Natural killer cell treated with Interleukin-12 subunit alpha and Interleukin-12 subunit beta and Interleukin-15 and Interleukin-18, amount 100 ng/mL, for 72 hours (primary cell): ENCODE measurements around the gene PRR9. TPM values are rescaled to one million over a fixed set of nuclear protein-coding genes. Genes with fewer than 3 reads are reported as not detected.
A peak's percentile ranks its signal among the peaks of the same experiment; 100 is the strongest.

ENCODE experiments used
- ATAC-seq, 2 donors: fragments of 150-1000 bp; cut with Tn5 transposase in 1 of 2; sonication (Bioruptor Pico), chemical (Tn5 transposase) in 1 of 2; 2 replicates each; pipeline ENCODE4 v1.10.0; 2021
- DNase-seq: peaks from one replicate; pipeline ENCODE4 v3.0.0; 2022; ENCODE audit warnings: low spot score
- H3K27ac Mint-ChIP-seq, 2 donors: 1 replicate in 1 of 2; 2 replicates in 1 of 2; pipeline ENCODE4 v1.8.0; 2022; ENCODE audit warnings: mixed read lengths in 2 of 2, mild to moderate bottlenecking in 1 of 2, moderate library complexity in 1 of 2
- H3K27me3 Mint-ChIP-seq, 2 donors: 1 replicate in 1 of 2; 2 replicates in 1 of 2; pipeline ENCODE4 v1.8.0; 2022; ENCODE audit warnings: mixed read lengths in 2 of 2
- H3K36me3 Mint-ChIP-seq: one replicate; pipeline ENCODE4 v1.8.0; 2022; ENCODE audit warnings: mixed read lengths
- H3K4me1 Mint-ChIP-seq, 2 donors: 1 replicate in 1 of 2; 2 replicates in 1 of 2; pipeline ENCODE4 v1.8.0; 2022; ENCODE audit warnings: low read depth in 2 of 2, mixed read lengths in 2 of 2, mild to moderate bottlenecking in 1 of 2
- H3K4me3 Mint-ChIP-seq: one replicate; pipeline ENCODE4 v1.8.0; 2022; ENCODE audit warnings: mixed read lengths
- H3K9me3 Mint-ChIP-seq: 2 replicates; pipeline ENCODE4 v1.8.0; 2022; ENCODE audit warnings: mixed read lengths
- total RNA-seq, 2 donors: library from RNA; stranded (reverse); gene quantifications; one replicate each; pipeline ENCODE4 v1.2.3, GENCODE V29; 2022

PRR9 gene
- total RNA-seq, 2 donors from 2014 or later = not detected

- no peak overlapping the region for H3K4me3 Mint-ChIP-seq
- no peak overlapping the region for H3K27ac Mint-ChIP-seq
- ATAC-seq (no peak), DNase-seq (no peak)
- H3K36me3 Mint-ChIP-seq = no peaks in the 10 kb centered on the region
- H3K4me1 Mint-ChIP-seq = peaks cover 8 to 9% of the 10 kb centered on the region in 2 donors
- H3K27me3 Mint-ChIP-seq = peaks cover 17 to 29% of the 10 kb centered on the region in 2 donors
- H3K9me3 Mint-ChIP-seq = peaks cover 12% of the 10 kb centered on the region
These were observed 24.8 kb downstream of the PRR9 start for GRCh38 chr1:153242160-153242559.

GRCh38 chr1:153245466-153245865 lies 28.1 kb downstream of the PRR9 start:
- peaks cover 12% of the 10 kb centered on the region for H3K9me3 Mint-ChIP-seq
- H3K4me3 Mint-ChIP-seq = no peak overlapping the region
- H3K27me3 Mint-ChIP-seq = peaks cover 22 to 32% of the 10 kb centered on the region in 2 donors
- no peak overlapping the region for H3K27ac Mint-ChIP-seq
- no peaks in the 10 kb centered on the region for H3K36me3 Mint-ChIP-seq
- DNase-seq (no peak), ATAC-seq (no peak)
- peaks cover 8 to 9% of the 10 kb centered on the region in 2 donors for H3K4me1 Mint-ChIP-seq

GRCh38 chr1:153246018-153246417 lies 28.6 kb downstream of the PRR9 start:
- no peak overlapping the region for H3K27ac Mint-ChIP-seq
- DNase-seq (no peak), ATAC-seq (no peak)
- no peaks in the 10 kb centered on the region for H3K36me3 Mint-ChIP-seq
- peaks cover 8 to 9% of the 10 kb centered on the region in 2 donors for H3K4me1 Mint-ChIP-seq
- H3K9me3 Mint-ChIP-seq = peaks cover 12% of the 10 kb centered on the region
- peaks cover 24 to 37% of the 10 kb centered on the region in 2 donors for H3K27me3 Mint-ChIP-seq
- no peak overlapping the region for H3K4me3 Mint-ChIP-seq

- no peak for DNase-seq
- Mint-ChIP-seq H3K27me3 (peaks cover 30 to 43% of the 10 kb centered on the region in 2 donors), H3K27ac (no peak overlapping the region), H3K4me1 (peaks cover 8 to 9% of the 10 kb centered on the region in 2 donors), H3K36me3 (no peaks in the 10 kb centered on the region), H3K4me3 (no peak overlapping the region), H3K9me3 (peaks cover 12% of the 10 kb centered on the region)
- ATAC-seq = no peak
These were observed 29.4 kb downstream of the PRR9 start for GRCh38 chr1:153246825-153247224.

- DNase-seq = no peak
- Mint-ChIP-seq H3K9me3 (peaks cover 12% of the 10 kb centered on the region), H3K4me1 (peaks cover 8 to 9% of the 10 kb centered on the region in 2 donors), H3K36me3 (no peaks in the 10 kb centered on the region), H3K27ac (no peak overlapping the region), H3K27me3 (peaks cover 33 to 43% of the 10 kb centered on the region in 2 donors), H3K4me3 (no peak overlapping the region)
- ATAC-seq = no peak
These were observed 30.9 kb downstream of the PRR9 start for GRCh38 chr1:153248176-153248879.

GRCh38 chr1:153250166-153250565 lies 32.8 kb downstream of the PRR9 start:
- peaks cover 34 to 43% of the 10 kb centered on the region in 2 donors for H3K27me3 Mint-ChIP-seq
- no peak for ATAC-seq
- peaks cover under 1 to 4% of the 10 kb centered on the region in 2 donors for H3K4me1 Mint-ChIP-seq
- no peaks in the 10 kb centered on the region for H3K36me3 Mint-ChIP-seq
- H3K9me3 Mint-ChIP-seq = no peaks in the 10 kb centered on the region
- no peak for DNase-seq
- H3K27ac Mint-ChIP-seq = no peak overlapping the region
- no peak overlapping the region for H3K4me3 Mint-ChIP-seq

DNA sequence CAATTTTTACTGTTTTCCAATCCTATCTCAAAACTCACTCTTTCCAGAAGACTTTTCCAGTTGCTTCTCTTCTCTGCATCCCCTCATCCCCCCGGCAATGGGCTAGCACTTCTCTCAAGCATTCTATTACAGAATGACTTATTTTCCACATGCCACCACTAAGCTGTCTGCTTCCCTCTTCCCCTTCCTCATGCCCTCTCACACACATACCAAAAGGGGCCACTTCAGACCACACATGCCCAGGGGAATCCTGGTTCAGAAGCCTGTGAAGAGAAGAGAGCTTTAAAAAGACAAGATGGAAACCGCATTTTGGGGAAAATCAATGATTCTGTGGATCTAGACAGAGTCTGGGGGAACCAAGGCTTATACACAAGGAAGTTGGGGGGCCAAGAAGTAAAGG lies 33.7 kb downstream of the PRR9 start:
- ATAC-seq (no peak), DNase-seq (no peak)
- Mint-ChIP-seq H3K27me3 (peaks cover 34 to 42% of the 10 kb centered on the region in 2 donors), H3K36me3 (no peaks in the 10 kb centered on the region), H3K4me3 (no peak overlapping the region), H3K27ac (no peak overlapping the region), H3K9me3 (no peaks in the 10 kb centered on the region), H3K4me1 (peaks cover 0 to 4% of the 10 kb centered on the region in 2 donors)

GRCh38 chr1:153251562-153251961 lies 34.2 kb downstream of the PRR9 start:
- no peaks in the 10 kb centered on the region for H3K36me3 Mint-ChIP-seq
- H3K4me3 Mint-ChIP-seq = no peak overlapping the region
- H3K4me1 Mint-ChIP-seq = peaks cover 0 to 4% of the 10 kb centered on the region in 2 donors
- no peaks in the 10 kb centered on the region for H3K9me3 Mint-ChIP-seq
- ATAC-seq (no peak), DNase-seq (no peak)
- H3K27ac Mint-ChIP-seq = no peak overlapping the region
- peaks cover 30 to 37% of the 10 kb centered on the region in 2 donors for H3K27me3 Mint-ChIP-seq

GRCh38 chr1:153251988-153252387 lies 34.6 kb downstream of the PRR9 start:
- Mint-ChIP-seq H3K4me3 (no peak overlapping the region), H3K27ac (no peak overlapping the region), H3K27me3 (peaks cover 30 to 36% of the 10 kb centered on the region in 2 donors), H3K36me3 (no peaks in the 10 kb centered on the region), H3K9me3 (no peaks in the 10 kb centered on the region), H3K4me1 (peaks cover 0 to 4% of the 10 kb centered on the region in 2 donors)
- ATAC-seq (no peak), DNase-seq (no peak)

GRCh38 chr1:153253076-153253475 lies 35.7 kb downstream of the PRR9 start:
- Mint-ChIP-seq H3K36me3 (no peaks in the 10 kb centered on the region), H3K27me3 (peaks cover 26 to 31% of the 10 kb centered on the region in 2 donors), H3K4me3 (no peak overlapping the region), H3K27ac (no peak overlapping the region), H3K4me1 (peaks cover 0 to 4% of the 10 kb centered on the region in 2 donors), H3K9me3 (no peaks in the 10 kb centered on the region)
- ATAC-seq (no peak), DNase-seq (no peak)

DNA sequence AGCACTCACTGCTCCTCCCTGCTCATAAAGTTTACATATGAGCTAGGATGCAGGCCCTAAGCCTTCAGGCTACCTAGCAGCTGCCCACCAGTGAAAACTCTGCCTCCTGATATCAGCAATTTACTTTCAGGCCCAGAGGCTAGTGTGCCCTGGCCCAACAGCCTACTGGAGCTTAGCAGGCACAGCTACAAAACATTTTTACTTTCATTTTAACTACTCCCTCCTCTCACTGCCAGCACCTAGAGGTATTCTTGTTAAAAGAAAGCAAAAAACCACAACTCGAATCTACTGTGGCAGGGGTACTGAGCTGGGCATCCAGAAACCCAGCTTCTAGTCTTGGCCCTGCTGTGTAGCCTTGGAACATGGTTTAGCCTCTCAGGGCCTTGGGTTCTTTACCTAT lies 36.3 kb downstream of the PRR9 start:
- Mint-ChIP-seq H3K4me3 (no peak overlapping the region), H3K36me3 (no peaks in the 10 kb centered on the region), H3K27me3 (peaks cover 29 to 34% of the 10 kb centered on the region in 2 donors), H3K4me1 (peaks cover 0 to 4% of the 10 kb centered on the region in 2 donors), H3K27ac (no peak overlapping the region), H3K9me3 (no peaks in the 10 kb centered on the region)
- no peak for DNase-seq
- no peak for ATAC-seq

DNA sequence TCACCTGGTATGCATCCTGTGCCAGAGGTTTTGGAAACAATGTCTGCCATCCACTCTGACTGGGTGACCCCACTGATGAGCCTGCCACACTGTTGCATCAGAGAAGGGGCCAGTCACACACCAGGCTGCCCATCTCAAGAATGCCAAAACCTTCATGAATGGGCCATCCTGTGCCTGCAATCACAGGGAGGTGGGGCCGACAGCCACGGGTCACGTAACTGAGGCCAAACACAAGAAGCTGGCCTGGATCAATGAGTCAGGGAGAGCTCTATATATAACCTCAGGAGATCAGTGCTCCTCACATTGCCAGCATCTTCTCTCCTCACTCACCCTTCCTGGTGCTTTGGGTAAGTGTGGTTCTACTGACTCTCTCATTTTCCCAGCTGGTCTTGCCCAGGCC lies 42.0 kb downstream of the PRR9 start, which contains the start of gene LORICRIN:
TSS of gene LORICRIN (plus strand) at position 301 of the 400 bp plus-strand sequence. CDS start 1,263 bp downstream, outside the sequence.
- Mint-ChIP-seq H3K36me3 (no peaks in the 10 kb centered on the region), H3K9me3 (no peaks in the 10 kb centered on the region), H3K4me3 (peak within 1 kb of the TSS; percentile 47), H3K4me1 (peaks cover 20 to 23% of the 10 kb centered on the region in 2 donors), H3K27ac (peak within 1 kb of the TSS in 1 of 2 donors; percentile 32), H3K27me3 (peaks cover 40 to 52% of the 10 kb centered on the region in 2 donors)
- ATAC-seq (peak; percentile 9 to 38), DNase-seq (no peak)

GRCh38 chr1:153260585-153261280 lies 43.3 kb downstream of the PRR9 start:
- Mint-ChIP-seq H3K4me3 (peak overlapping the region; percentile 47), H3K4me1 (peaks cover 20 to 23% of the 10 kb centered on the region in 2 donors), H3K27ac (peak overlapping the region in 1 of 2 donors; percentile 32), H3K27me3 (peaks cover 48 to 60% of the 10 kb centered on the region in 2 donors), H3K36me3 (no peaks in the 10 kb centered on the region), H3K9me3 (no peaks in the 10 kb centered on the region)
- DNase-seq (no peak), ATAC-seq (peak in 1 of 2 donors; percentile 37)
